GM10266 (cell line): ENCODE measurements around the gene LCE2D.
"Not testable (repeated sequence)": the region's sequence is repeated elsewhere in the genome, so short reads cannot be mapped to it uniquely, and the experiment has no call there.

ENCODE experiments used
- DNase-seq: peaks from one replicate; pipeline ENCODE4 v3.0.0; 2012; ENCODE audit errors: extremely low spot score
- CTCF ChIP-seq: IDR thresholded peaks from 2 replicates; pipeline ENCODE4 v1.5.1; 2012; ENCODE audit warnings: mild to moderate bottlenecking, low read depth; ENCODE audit not compliant: control insufficient read depth, insufficient read depth; ENCODE audit errors: missing control alignments

Gene LCE2D

GRCh38 chr1:152658649-152659048, 4.5 kb upstream of the LCE2D start:
- TF ChIP-seq CTCF = no peak
- DNase-seq = no peak

- not testable (repeated sequence) for DNase-seq
Measured at GRCh38 chr1:152666171-152666570, 3.0 kb downstream of the LCE2D start.

GRCh38 chr1:152667648-152668047, 4.5 kb downstream of the LCE2D start:
- no peak for TF ChIP-seq CTCF
- DNase-seq = no peak

- no peak for DNase-seq
- no peak for TF ChIP-seq CTCF
Measured at GRCh38 chr1:152673016-152673415, 9.8 kb downstream of the LCE2D start.

GRCh38 chr1:152674983-152675382, 11.8 kb downstream of the LCE2D start, which contains the start of gene LCE2C:
Gene LCE2C (plus strand): TSS chr1:152675279. CDS start chr1:152676016, 737 bp downstream.
- not testable (repeated sequence) for DNase-seq

- TF ChIP-seq CTCF = no peak
- DNase-seq = no peak
Measured at GRCh38 chr1:152679459-152679858, 16.3 kb downstream of the LCE2D start.

- no peak for DNase-seq
- TF ChIP-seq CTCF = no peak
Measured at GRCh38 chr1:152681616-152682015, 18.4 kb downstream of the LCE2D start.

- DNase-seq = no peak
- no peak for TF ChIP-seq CTCF
Measured at GRCh38 chr1:152683846-152684245, 20.7 kb downstream of the LCE2D start.

- DNase-seq = not testable (repeated sequence)
Measured at GRCh38 chr1:152685823-152686222, 22.6 kb downstream of the LCE2D start, which contains the start of gene LCE2B. Gene LCE2B (plus strand): TSS chr1:152686123. CDS start chr1:152686844, 721 bp downstream.
